ENCODE measurements around the gene THAP12.
"Not testable (repeated sequence)": the region's sequence is repeated elsewhere in the genome, so short reads cannot be mapped to it uniquely, and the experiment has no call there.

THAP12 gene

GRCh38 chr11:76380977-76381719 is at the start of gene THAP12, which contains the start of gene GVQW3:
Gene THAP12, minus strand, starts transcription at chr11:76381132. Its CDS starts 296 bp downstream, at chr11:76380836.
Gene GVQW3, plus strand, starts transcription at chr11:76381323. Its CDS starts 506 bp downstream, at chr11:76381829.
- peak; percentile 96 for DNase-seq

- no peak for DNase-seq
Measured at GRCh38 chr11:76426660-76427059, 45.7 kb upstream of the THAP12 start.

DNA sequence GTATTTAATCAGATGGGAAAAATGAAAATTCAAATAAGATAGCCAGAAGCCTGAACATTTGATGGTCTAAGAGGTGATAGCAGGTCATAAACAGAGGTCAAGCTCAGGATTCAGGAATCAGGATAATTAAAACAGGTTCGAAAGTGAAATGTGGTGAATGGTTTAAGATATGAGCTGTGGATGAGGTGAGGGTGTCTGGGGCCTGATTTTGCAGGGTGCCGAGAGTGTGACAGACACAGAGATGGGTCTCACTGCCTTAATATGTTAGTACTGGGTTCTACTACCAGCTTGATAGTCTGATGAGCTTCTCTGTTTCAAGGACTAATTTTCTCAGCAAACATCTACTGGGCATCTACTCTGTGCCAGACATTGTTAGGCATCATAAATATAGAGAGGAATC is 44.0 kb upstream of the THAP12 start:
- no peak for DNase-seq

GRCh38 chr11:76424379-76424778 is 43.4 kb upstream of the THAP12 start:
- DNase-seq = peak; percentile 12

GRCh38 chr11:76419896-76420295 is 39.0 kb upstream of the THAP12 start:
- DNase-seq = no peak

- DNase-seq = no peak
Measured at GRCh38 chr11:76415073-76415472, 34.1 kb upstream of the THAP12 start.

DNA sequence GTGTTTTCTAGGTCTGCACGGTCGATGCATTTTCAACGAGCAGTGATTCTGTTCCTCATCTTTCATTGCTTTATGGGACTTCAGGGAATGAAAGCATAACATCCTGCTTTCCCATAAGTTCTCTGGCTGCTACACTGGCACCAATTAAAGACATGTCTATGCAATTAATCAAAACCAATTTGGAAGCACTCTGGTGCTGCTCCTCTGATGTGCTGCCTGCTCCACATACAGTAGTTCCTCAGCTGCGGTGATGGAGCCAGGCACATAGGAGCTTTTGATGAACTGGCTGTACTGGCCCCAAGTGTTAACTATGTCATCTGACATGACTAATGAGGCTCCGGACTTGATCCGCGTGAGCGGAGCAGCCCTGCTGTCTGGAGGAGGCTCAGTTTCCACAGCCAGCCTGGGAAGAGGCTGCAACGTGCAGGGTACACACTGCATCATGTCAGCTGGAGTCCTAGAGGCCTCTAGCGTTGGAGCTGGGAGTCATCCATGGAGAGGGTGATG is 30.0 kb upstream of the THAP12 start:
- DNase-seq = no peak

DNA sequence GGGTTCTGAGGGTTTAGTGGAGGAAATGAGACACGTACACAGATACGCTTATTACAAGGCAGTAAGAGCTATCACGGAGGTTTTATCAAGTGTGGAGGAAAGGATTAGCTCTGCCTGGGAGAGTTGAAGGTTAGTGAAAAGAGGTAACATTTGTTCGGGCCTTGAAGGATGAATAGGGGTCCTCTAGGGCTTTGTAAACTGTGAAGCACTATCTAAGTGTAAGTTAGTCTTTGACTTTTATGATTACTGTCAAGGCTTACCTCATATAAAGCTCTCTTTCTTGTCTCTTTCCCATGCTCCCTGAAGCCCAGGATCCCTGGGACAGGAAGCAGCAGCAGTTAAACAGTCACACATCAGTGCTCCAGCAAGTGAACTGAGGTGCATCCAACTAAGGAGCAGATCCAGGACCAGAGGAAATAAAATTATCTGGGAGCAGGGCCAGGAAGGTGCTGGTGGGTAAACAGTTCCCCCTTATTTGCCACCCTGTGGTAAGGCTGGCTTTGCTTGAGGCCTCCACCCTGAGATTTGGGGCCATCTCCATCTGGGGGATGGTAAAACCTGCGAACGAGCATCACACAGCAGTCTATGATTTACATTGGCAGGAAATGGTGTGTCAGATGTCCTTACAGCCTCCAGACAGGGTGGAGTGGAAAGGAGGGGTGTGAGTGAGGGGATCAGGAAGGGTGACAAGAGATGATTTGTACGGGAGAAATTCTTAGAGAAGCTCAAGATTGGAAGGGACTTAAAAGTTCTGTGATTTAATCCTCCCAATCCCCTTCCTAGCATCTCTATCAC is 27.4 kb upstream of the THAP12 start:
- DNase-seq = no peak

DNA sequence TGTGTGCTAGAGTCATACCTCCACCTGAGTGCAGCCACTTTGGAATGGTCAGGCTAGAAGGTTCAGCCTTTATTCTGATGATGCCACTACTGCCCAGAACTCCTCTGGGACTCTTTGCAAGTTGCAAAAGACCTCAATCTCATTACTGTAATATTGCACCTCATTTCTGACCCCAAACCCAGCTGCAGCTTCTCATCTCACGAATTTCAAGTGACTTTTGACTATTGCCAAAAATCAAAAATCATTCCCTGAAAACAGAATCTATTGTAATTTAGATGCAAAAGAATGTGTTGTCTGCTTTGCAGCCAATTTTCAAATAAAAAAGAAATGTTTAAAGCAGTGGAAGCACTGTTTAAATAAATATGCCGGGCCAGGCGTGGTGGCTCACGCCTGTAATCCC is 25.4 kb upstream of the THAP12 start:
- DNase-seq = no peak

GRCh38 chr11:76401484-76401883 is 20.6 kb upstream of the THAP12 start:
- DNase-seq = not testable (repeated sequence)

- no peak for DNase-seq
Measured at GRCh38 chr11:76400967-76401366, 20.0 kb upstream of the THAP12 start.

DNA sequence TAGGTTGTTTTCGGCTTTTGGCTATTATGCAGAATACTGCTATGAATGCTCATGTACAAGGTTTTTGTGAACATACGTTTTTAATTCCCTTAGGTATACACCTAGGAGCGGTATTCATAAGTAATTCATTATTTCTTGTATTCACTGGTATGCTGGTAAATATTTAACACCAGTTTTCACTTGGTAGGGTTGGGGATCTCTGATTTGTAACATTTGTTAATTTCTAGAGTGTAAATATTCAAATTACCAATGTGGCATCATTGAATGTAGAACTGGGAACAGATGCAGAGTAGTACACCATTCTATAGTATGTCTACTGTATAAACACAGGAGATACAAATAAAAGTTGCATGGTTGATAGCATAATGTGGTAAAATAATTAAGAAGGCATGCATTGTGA is 16.5 kb upstream of the THAP12 start:
- no peak for DNase-seq

GRCh38 chr11:76395296-76395695 is 14.4 kb upstream of the THAP12 start:
- DNase-seq = no peak

DNA sequence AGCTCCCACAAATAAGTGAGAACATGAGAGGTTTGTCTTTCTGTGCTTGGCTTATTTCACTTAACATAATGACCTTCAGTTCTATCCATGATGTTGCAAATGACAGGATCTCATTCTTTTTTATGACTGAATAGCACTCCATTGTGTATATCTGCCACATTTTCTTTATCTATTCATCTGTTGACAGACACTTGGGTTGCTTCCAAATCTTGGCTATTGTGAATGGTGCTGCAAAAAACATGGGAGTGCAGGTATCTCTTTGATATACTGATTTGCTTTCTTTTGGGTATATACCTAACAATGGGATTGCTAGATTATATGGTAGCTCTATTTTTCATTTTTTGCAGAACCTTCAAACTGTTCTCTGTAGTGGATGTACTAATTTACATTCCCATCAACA is 13.5 kb upstream of the THAP12 start:
- DNase-seq = no peak

GRCh38 chr11:76392870-76393269 is 11.9 kb upstream of the THAP12 start:
- no peak for DNase-seq

- no peak for DNase-seq
Measured at GRCh38 chr11:76391811-76392475, 11.0 kb upstream of the THAP12 start.

- DNase-seq = no peak
Measured at GRCh38 chr11:76391021-76391420, 10.1 kb upstream of the THAP12 start.

DNA sequence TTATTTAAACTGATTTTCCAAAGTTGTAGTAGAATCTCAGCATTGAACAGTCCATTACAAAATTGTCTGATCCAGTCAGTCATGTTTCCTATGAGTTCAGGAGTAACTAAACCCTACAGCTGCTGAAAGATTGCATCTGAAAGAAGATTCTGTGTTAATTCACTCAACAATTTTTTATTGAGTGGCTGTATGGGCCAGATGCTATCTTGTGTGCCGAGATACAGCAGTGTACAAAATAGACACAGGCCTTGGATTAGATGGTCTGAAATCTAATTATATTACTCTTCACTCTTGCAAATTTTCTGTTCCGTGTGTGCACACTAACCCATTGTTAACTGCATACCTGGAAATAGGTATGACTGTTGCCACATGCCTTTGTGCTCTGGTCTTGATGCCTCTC is 7.5 kb upstream of the THAP12 start:
- DNase-seq = no peak

DNA sequence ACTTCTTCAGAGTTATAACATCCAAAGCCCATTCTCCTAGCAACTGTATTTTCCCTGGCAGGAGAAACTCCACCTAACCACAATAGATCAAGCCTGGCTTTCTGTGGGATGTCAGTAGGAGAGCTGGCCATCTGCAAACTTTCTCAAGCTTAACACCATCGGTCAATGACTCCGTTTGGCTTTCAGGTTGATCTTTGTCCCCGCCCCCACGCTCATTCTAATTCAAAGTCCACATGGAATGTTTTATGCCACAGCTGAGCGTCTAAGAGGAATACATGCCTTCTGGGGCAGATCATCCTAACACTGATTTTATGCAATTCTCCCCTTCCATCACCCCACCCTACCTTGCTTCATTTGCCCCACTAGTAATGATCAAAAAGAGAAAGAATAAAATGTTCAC is 5.0 kb upstream of the THAP12 start:
- DNase-seq = no peak

DNA sequence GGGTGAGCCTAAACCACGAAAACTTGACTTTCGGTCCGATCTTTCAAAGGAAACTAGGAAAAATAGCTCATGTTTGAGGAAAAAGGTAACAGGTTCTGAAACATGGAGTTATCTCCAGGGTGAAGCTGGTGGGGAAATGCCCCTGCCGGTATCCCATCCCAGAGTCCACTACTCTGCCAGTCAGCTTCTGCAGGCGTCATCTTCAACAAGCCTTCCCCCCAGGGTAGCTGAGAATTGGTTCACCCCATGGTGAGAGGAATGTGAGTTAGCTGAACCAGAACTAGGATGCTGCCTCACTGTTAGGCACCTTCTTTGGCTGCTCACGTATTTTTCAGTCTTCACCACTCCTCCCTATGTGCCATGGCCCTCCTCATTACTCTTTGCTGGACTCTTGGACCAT is 1.3 kb upstream of the THAP12 start:
- DNase-seq = no peak

DNA sequence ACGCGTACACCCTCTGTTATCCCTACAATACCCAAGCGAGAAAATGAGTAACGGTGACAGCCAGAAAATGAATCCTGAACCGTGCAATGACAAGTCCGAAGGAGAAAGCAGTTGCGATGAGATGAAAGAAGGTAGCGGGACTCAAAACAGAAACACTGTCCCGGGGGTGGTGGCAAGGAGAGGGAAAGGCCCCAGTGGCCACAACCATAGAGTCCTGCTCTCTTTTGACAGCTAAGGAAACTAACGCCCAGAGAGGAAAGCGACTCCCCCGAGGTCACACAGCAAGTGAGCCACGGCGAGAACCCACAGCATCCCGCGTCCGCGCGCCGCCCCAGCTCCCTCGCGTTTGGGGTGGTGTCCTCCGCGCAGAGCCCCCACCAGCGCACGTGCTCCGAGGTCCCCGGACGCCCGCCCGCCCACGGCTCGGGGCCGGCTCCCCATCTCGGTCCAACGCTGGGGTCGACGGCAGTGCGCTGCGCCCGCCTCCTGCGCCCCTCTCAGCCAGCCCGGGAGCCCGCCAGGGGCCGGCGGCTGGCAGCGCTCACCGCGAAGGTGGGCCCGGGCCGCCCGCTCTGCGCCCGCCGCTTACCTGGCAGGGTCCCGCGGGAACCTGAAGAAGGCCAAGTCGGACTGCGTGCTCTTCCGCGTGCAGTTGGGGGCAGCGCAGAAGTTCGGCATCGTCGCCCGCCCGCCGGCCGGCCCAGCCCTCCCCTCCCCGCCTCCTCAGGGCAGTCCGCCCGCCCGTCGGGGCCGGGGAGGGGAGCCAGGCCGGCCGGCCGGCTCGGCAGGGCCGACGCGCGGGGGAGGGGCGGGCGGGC is 564 bp downstream of the THAP12 start:
- DNase-seq = peak; percentile 74

- DNase-seq = no peak
Measured at GRCh38 chr11:76379807-76380158, 1.1 kb downstream of the THAP12 start.

Measured in stimulated activated naive CD4-positive, alpha-beta T cell treated with Interleukin-2 at 50 U/mL for 16 hours (primary cell).